ENCODE data around the gene REN. TPM values are rescaled to one million over a fixed set of nuclear protein-coding genes. Genes with fewer than 3 reads are reported as not detected.
A peak's percentile ranks its signal among the peaks of the same experiment; 100 is the strongest.

Gene REN
- total and polyA plus RNA-seq, 2 of the 13 experiments (the other 11 are each of a cell fraction or from before 2014, with no cell fraction given): not detected

DNA sequence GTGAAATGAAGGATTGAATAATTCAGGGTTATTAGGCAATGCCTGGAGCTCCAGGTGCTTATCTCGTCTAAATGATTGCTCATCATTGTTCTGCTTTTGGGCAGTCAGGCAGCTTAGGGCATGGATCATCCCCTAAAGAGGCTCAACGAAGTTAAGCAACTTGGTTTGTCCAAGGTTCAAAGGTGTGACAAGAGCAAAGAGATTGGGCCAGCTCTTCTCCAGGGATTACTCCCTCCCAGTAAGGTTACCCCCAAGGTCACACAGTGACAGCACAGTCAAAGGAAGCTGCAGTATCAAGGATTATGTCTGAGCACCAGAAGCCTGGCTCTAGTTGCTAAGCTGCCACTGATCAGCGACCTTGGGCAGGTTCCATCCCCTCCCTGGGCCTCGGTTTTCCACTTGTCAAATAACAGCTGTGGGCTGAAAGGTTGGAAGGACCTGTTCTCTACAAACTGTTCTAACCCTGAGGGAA is 21.1 kb downstream of the REN start (continued):
- TF ChIP-seq DNMT1 (CRISPR knock-in tag; IDR thresholded peaks at IDR 0.05) (no peak), ATF7-NPFF (CRISPR knock-in tag; IDR thresholded peaks at IDR 0.05; ENCODE audit: low read depth) (no peak), ZNF484 (CRISPR knock-in tag; IDR thresholded peaks at IDR 0.05; ENCODE audit: borderline replicate concordance, low read depth) (no peak), MYC (CRISPR knock-in tag; IDR thresholded peaks at IDR 0.05; ENCODE audit: borderline replicate concordance) (no peak; the same call in 1 of the 2 replicates), MBNL3 (CRISPR knock-in tag; conservative IDR thresholded peaks at IDR 0.05) (no peak), MTA1 (CRISPR knock-in tag; IDR thresholded peaks at IDR 0.05; ENCODE audit: borderline replicate concordance) (peak; percentile 89), ZNF546 (CRISPR knock-in tag; conservative IDR thresholded peaks at IDR 0.05) (no peak), ZNF746 (CRISPR knock-in tag; IDR thresholded peaks at IDR 0.05) (no peak), TEAD3 (CRISPR knock-in tag; optimal IDR thresholded peaks at IDR 0.05; ENCODE audit: borderline replicate concordance) (peak; percentile 59), HOXA5 (CRISPR knock-in tag; IDR thresholded peaks at IDR 0.05) (no peak), MLX (CRISPR knock-in tag; IDR thresholded peaks at IDR 0.05) (peak; percentile 83; the same call in 1 of the 2 replicates), TMF1 (CRISPR knock-in tag; IDR thresholded peaks at IDR 0.05; ENCODE audit: low read depth) (no peak), ZNF264 (CRISPR knock-in tag; IDR thresholded peaks at IDR 0.05) (peak; percentile 88; the same call in 1 of the 2 replicates), RCOR2 (CRISPR knock-in tag; IDR thresholded peaks at IDR 0.05) (peak; percentile 93), ZNF784 (CRISPR knock-in tag; IDR thresholded peaks at IDR 0.05; ENCODE audit: borderline replicate concordance) (no peak), PRPF4 (IDR thresholded peaks at IDR 0.05; ENCODE audit: low read depth, low read length, poor library complexity, severe bottlenecking) (no peak), MIER2 (CRISPR knock-in tag; IDR thresholded peaks at IDR 0.05) (peak; percentile 88), GABPB1 (CRISPR knock-in tag; IDR thresholded peaks at IDR 0.05) (no peak; the same call in none of the 2 replicates), CC2D1A (CRISPR knock-in tag; IDR thresholded peaks at IDR 0.05) (no peak), ARHGAP35 (CRISPR knock-in tag; IDR thresholded peaks at IDR 0.05; ENCODE audit: borderline replicate concordance) (no peak), NFIC (IDR thresholded peaks at IDR 0.05; ENCODE audit: low read length) (no peak; the same call in 1 of the 2 replicates), TP53 (CRISPR knock-in tag; conservative IDR thresholded peaks at IDR 0.05) (no peak), ZNF720 (CRISPR knock-in tag; IDR thresholded peaks at IDR 0.05) (no peak), HMGA1 (CRISPR knock-in tag; conservative IDR thresholded peaks at IDR 0.05) (no peak), MATR3 (CRISPR knock-in tag; IDR thresholded peaks at IDR 0.05) (no peak), MXI1 (IDR thresholded peaks at IDR 0.05; ENCODE audit: borderline replicate concordance, low read depth, low read length) (peak; percentile 33; the same call in 1 of the 3 replicates), CHD2 (IDR thresholded peaks at IDR 0.05; ENCODE audit: low read depth, low read length) (no peak)
- TF ChIP-seq, protein P1, sequence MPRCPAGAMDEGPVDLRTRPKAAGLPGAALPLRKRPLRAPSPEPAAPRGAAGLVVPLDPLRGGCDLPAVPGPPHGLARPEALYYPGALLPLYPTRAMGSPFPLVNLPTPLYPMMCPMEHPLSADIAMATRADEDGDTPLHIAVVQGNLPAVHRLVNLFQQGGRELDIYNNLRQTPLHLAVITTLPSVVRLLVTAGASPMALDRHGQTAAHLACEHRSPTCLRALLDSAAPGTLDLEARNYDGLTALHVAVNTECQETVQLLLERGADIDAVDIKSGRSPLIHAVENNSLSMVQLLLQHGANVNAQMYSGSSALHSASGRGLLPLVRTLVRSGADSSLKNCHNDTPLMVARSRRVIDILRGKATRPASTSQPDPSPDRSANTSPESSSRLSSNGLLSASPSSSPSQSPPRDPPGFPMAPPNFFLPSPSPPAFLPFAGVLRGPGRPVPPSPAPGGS (CRISPR knock-in tag; IDR thresholded peaks at IDR 0.05): no peak
- TF ChIP-seq, protein P2, sequence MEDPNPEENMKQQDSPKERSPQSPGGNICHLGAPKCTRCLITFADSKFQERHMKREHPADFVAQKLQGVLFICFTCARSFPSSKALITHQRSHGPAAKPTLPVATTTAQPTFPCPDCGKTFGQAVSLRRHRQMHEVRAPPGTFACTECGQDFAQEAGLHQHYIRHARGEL (CRISPR knock-in tag; IDR thresholded peaks at IDR 0.05): no peak
- TF ChIP-seq, protein P3, sequence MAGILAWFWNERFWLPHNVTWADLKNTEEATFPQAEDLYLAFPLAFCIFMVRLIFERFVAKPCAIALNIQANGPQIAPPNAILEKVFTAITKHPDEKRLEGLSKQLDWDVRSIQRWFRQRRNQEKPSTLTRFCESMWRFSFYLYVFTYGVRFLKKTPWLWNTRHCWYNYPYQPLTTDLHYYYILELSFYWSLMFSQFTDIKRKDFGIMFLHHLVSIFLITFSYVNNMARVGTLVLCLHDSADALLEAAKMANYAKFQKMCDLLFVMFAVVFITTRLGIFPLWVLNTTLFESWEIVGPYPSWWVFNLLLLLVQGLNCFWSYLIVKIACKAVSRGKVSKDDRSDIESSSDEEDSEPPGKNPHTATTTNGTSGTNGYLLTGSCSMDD (CRISPR knock-in tag; IDR thresholded peaks at IDR 0.05): no peak

Data from HepG2 (cell line).